ENCODE results near the gene LIMS1.

DNA sequence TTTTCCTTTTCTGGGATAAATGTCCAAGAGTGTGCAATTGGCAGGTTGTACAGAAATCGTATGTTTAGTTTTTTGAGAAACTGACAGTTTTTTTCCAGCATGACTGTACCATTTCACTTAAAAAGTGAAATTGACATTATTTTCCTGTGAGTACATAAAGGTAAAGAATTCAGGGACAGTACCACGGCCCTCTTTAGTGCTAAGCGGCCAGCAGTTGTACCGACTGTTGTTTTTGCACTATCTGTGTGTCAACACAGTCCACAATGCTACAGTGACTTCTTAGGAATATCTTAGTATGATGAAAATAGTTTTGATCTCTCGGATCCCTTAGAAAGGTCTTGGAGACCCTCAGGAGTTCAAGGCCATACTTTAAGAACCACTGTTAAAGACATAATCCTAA, 2.6 kb downstream of the LIMS1 start:
- TF ChIP-seq POLR2A (IDR thresholded peaks at IDR 0.05) (no peak), POLR2AphosphoS5 (IDR thresholded peaks at IDR 0.05) (no peak)
- TF ChIP-seq, protein P1, sequence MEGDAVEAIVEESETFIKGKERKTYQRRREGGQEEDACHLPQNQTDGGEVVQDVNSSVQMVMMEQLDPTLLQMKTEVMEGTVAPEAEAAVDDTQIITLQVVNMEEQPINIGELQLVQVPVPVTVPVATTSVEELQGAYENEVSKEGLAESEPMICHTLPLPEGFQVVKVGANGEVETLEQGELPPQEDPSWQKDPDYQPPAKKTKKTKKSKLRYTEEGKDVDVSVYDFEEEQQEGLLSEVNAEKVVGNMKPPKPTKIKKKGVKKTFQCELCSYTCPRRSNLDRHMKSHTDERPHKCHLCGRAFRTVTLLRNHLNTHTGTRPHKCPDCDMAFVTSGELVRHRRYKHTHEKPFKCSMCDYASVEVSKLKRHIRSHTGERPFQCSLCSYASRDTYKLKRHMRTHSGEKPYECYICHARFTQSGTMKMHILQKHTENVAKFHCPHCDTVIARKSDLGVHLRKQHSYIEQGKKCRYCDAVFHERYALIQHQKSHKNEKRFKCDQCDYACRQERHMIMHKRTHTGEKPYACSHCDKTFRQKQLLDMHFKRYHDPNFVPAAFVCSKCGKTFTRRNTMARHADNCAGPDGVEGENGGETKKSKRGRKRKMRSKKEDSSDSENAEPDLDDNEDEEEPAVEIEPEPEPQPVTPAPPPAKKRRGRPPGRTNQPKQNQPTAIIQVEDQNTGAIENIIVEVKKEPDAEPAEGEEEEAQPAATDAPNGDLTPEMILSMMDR (IDR thresholded peaks at IDR 0.05 in 8 of 11, conservative IDR thresholded peaks at IDR 0.05 in 3 of 11) = no peak
